NCI-H1417 treated with DMSO at 0.1 percent for 48 hours (cell line): ENCODE results near the gene NHLRC2.
"Not testable (repeated sequence)": the region's sequence is repeated elsewhere in the genome, so short reads cannot be mapped to it uniquely, and the experiment has no call there.

Experiments used
- DNase-seq: peaks from one replicate; lab custom pipeline; 2025; lab: John Stamatoyannopoulos, UW

The NHLRC2 gene, protein sequence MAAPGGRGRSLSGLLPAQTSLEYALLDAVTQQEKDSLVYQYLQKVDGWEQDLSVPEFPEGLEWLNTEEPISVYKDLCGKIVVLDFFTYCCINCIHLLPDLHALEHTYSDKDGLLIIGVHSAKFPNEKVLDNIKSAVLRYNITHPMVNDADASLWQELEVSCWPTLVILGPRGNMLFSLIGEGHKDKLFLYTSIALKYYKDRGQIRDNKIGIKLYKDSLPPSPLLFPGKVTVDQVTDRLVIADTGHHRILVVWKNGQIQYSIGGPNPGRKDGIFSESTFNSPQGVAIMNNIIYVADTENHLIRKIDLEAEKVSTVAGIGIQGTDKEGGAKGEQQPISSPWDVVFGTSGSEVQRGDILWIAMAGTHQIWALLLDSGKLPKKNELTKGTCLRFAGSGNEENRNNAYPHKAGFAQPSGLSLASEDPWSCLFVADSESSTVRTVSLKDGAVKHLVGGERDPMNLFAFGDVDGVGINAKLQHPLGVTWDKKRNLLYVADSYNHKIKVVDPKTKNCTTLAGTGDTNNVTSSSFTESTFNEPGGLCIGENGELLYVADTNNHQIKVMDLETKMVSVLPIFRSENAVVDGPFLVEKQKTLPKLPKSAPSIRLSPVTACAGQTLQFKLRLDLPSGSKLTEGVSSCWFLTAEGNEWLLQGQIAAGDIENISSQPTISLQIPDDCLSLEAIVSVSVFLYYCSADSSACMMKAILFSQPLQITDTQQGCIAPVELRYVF

DNA sequence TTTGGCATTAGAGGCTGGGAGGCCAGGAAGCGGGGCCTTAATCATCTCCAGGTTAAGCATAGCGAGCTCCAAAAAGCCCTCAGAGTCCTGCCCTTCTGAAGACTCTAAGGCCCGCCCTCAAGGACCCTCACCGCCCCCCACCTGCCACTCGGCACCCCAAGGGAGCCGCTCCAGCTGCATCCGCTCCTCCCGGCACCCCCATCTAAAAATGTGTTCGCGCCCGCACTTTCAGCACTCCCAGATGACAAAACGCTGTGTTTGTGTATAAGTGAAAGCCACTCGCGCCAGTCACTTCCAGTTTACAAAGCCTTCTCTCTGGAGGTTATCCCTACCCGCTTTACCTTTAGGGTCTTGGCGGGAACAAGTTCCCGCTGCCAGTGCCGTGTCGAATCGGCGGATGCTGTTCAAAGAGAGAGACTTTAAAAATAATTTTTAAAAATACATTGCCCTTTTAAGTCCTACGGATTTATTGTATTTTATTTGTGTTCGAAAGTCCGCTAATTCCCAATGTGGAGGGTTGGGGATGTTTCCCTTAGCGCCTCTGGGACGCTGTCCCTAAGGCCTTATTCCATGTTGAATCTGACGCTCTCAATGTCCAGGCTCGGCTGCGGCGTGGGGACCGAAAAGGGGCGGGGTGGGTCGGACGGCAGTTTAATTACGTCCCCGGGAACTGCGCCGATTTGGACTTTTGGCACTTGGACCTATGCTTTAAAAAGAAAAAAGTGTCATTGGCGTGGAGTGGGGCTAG lies at the start of gene NHLRC2, which contains the start of gene DCLRE1A:
NHLRC2 (plus strand) TSS at position 649 of the 748 bp plus-strand sequence. CDS start 212 bp downstream, outside the sequence.
DCLRE1A (minus strand) TSS at position 70 of the 748 bp plus-strand sequence. CDS start 900 bp downstream, outside the sequence.
- DNase-seq: peak; percentile 19

DNA sequence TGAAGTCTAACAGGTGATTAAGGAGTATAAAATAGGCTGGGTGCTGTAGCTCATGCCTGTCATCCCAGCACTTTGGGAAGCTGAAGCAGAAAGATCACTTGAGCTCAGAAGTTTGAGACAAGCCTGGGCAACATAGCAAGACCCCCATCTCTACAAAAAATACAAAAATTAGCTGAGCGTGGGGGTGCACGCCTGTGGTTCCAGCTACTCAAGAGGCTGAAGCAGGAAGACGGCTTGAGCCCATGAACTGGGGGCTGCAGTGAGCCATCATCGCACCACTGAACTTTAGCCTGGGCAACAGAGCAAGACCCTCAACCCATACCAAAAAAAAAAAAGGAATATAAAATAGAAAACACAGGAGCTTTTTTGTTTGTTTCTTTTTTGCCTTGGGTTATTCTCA lies 48.0 kb upstream of the NHLRC2 start:
- no peak for DNase-seq

DNA sequence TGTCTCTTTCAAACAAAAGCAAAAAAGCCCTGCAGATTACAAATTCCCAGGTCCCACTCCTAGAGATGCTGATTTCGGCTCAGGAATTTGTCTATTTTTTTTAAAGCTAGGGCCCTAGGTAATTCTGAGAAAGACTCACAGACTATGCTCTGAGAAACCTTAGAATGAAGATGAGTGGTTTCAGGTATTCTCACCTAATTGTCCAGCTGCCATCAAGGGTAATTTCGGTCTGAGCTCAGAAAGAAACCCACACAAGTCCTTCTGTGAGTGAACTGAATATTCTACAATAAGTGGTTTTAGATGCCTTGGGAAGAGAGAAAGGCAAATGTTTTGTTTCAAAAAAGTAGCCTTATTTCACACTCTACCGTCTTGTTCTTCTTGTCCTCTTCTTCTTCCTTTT lies 46.3 kb upstream of the NHLRC2 start:
- DNase-seq: no peak

DNA sequence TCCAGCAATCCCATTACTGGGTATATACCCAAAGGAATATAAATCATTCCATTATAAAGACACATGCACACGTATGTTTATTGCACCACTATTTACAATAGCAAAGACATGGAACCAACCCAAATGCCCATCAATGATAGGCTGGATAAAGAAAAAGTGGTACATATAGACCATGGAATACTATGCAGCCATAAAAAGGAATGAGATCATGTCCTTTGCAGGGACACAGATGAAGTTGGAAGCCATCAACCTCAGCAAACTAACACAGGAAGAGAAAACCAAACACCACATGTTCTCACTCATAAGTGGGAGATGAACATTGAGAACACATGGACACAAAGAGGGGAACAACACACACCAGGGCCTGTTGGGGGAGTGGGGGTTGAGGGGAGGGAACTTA lies 39.8 kb upstream of the NHLRC2 start:
- not testable (repeated sequence) for DNase-seq

DNA sequence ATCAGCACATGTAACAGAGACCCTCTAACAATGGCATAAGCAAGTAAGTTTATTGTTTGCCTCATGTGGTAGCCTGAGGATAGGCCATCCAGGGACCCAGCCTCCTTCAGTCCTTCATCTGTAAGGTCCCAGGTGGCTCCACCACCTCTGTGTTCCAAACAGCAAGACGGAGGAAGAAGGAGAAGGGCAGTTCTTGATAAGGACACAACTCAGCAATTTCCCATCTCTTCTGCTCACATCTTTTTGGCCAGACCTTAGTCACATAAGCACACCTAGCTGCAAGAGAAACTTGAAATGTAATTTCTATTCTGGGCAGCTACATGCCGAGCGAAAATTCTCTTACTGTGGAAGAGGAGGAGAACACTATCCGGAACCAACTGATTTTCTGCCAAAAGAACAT lies 34.5 kb upstream of the NHLRC2 start:
- DNase-seq: no peak

DNA sequence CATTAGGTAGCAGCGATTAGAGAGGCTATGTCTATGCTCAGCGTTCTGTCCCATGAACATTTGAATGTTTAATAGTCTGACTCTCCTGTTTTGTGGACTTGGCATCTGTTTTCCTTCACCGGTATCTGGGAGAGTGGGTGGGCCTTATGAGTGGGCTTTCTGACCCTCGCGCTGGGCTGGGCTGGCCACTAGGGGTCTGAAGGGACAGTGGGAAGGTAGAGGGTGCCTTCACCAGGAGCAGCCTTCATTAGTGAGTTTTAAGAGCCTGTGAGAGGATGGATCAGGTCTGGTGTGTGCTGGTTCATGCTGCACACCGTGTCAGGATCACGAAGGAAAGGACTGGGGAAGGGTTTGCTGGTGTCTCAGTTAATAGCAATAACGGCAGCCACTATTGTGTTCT lies 34.0 kb upstream of the NHLRC2 start:
- DNase-seq: no peak

DNA sequence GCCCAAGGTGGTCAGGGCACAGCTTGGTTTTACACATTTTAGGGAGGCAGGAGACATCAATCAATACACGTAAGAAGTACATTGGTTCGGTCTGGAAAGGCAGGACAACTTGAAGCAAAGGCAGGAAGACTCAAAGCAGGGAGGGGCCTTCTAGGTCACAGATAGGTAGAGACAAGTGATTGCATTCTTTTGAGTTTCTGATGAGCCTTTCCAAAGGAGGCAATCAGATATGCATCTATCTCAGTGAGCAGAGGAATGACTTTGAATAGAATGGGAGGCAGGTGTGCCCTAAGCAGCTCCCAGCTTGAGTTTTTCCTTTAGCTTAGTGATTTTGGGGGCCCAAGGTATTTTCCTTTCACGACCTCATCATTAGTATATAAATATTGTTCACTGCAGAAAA lies 33.2 kb upstream of the NHLRC2 start:
- not testable (repeated sequence) for DNase-seq

DNA sequence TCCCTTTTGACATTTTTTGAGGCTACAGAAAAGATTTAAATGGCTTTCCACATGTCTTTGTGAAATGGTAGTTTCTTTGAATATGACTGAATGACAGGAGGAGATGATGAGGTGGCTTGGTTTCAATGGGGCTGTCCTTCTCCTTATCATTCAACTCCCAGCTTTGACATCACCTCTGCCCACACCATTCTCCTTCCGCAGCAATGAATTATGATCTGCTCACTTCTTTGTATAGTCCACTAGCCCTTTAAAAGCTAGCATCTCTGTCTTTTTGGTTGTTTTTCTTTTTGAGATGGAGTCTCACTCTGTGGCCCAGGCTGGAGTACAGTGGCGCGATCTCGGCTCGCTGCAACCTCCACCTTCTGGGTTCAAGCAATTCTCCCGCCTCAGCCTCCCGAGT lies 32.3 kb upstream of the NHLRC2 start:
- DNase-seq: no peak

DNA sequence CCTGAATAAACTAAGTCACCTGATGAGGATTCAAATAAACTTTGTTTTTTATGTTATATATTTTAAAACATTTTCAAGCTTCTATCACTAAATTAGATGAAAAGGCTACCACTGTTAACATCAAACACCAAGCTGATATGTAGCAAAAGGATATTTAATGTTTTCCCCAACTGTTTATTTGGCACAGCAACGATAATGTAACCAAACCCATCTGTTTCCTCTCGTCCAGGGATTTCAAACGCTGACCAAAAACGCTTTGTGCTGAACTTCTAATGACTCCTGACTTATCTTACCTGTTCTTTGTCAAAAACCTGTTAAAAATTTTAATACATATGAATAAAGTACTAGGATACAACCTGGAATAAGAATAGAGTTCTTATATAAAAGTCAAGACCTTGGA lies 31.1 kb upstream of the NHLRC2 start:
- DNase-seq: no peak

DNA sequence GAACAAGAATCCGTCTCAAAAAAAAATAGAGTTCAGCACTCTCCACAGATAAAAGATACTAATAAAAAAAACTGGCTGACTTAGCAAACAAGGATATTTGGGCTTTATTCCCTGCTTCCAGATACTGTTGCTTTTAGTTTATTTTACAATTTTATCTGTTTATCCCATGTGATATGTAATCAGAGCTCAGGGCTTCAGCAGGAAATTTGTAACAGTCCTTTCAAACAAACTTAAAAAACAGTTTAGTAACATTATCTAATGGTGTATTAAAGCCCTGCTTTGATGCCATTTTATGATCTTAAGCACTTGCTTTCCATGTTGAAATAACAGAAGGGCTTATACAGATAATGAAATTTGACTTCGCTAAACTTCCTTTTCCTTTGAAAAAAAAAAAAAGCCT lies 28.7 kb upstream of the NHLRC2 start:
- no peak for DNase-seq

DNA sequence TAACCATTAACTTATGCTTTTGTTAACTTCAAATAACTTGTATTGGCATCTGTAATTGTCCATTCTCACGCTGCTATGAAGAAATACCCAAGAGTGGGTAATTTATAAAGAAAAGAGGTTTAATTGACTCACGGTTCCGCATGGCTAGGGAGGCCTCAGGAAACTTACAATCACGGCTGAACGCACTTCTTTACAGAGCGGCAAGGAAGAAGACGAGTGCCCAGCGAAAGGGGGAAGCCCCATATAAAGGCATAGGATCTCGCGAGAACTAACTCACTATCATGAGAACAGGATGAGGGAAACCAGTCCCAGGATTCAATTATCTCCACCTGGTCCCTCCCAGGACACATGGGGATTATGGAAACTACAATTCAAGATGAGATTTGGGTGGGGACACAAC lies 25.9 kb upstream of the NHLRC2 start:
- not testable (repeated sequence) for DNase-seq

DNA sequence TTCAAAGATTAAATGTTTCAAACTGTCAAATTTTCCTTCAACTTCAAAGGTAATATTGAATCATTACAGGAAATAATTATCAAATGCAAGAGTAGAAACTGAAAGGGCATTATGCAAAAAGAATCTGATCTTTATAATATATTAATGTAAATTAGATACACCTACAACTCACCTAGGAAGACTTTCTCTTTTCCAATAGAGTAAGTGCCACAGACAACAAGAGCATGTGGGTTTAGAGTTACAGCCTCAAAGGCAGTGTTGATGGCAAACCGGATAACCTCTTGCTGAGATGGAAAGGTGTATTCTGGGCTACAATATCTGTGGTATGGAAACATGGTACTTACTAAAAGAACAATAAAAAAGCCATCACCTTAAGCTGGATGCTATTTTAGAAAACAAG lies 12.3 kb upstream of the NHLRC2 start:
- DNase-seq: no peak

DNA sequence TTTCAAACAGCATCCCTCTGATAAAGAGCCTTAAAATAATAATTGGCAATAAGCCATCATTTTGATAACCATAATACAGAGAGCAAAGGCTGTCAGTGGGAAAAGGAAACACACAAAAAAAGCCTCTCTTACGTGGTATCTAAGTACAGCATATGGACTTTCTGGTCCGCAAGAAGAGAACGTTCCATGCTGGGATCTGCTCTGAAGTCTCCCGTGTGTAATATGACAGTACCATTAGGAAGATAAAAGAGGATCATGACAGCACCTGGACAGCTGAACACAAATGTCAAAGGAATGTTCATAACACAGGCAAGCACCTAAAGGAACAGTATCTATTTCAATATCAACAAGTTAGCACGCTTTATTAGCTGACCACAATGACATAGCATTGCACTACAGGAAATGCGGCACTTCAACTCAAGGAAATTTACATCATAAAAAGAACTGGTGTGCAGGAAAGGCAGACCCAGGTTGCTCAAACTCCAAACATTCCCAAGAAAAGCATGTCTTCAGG lies 10.4 kb upstream of the NHLRC2 start:
- DNase-seq: no peak

DNA sequence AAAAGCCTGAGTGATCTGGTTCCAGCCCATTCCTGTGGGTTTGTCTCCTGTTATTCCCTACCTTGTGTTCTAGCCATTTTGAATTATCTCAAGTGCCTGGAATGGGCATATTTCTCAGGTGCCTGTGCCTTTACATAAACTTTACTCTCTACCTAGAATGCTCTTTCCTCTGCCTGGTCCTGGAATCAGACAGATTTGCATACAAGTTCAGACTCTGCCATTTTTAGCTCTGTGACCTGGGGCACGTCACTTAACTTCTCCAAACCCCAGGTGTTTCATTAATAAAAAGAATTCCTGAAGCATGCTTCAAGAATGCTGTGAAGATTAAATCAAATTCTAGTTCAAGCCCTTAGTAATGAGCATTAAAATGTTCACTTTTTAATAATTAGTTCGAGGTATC lies 8.4 kb upstream of the NHLRC2 start:
- DNase-seq: no peak

DNA sequence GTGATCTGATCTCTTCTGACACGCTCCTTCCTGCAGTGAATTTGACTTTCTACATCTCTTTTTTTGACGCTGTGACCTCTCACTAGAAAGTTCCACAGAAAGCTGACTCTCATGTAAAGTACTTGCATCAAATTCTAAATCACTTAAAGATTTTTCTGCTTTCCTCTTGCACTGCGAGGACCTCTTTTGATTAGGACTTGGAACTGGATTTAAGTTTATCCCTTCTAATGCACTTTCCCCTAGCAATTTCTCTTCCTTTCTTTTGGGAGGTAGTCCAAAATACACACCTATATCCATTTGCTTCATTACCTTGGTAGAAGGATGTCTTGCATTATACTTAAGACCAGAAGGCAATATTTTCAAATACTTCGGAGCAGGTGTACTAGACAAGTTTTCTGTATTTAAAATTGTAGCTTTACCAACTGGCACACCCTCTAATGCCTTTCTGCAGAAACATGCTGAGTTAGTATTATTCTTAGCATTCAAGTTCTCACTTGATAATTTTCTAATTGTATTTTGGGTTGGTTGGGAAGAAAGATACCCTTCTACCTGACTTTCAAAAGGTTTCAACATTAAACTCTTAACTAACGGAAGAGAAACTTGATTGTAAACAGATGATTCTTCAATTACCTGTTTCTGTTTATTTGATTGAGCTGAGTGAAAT lies 5.2 kb upstream of the NHLRC2 start:
- no peak for DNase-seq

DNA sequence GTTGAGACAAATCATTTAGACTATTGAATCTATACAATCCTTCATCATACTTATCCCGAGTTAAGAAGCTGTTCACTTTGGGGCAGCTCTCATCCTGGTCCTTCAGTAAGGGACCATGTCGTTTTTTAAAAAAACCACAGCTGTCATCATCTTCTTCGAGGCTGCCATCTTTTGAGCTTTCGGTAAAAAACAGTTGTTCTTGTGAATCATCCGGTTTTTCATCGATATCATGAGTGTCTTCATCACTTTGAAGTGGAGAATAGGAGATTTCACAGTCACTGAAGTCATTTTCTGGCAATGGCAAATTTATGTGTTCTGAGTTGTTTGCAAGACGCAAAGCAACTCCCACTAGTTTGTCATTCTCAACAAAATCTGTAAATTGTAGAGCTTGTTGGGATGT lies 4.5 kb upstream of the NHLRC2 start:
- DNase-seq: no peak

DNA sequence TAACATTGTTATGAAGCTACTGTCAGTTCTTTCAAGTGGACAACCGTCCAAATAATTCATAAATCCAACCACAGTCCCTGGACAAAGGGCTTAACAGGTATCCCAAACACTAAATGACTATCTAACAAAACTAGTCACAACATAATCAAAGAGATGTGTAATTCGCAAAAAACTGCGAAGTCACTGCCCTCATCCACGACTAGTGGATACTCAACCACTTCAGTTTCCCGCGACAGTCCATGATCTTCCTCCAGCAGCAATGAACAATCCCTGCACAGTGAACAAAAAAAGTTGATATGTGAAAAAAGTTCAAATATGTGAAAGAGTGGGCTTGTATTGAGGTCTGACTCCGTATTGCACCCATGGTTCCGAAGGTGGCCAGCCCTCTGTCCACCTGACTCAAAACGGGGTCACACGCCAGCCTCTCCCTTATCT lies 866 bp upstream of the NHLRC2 start:
- DNase-seq: no peak

DNA sequence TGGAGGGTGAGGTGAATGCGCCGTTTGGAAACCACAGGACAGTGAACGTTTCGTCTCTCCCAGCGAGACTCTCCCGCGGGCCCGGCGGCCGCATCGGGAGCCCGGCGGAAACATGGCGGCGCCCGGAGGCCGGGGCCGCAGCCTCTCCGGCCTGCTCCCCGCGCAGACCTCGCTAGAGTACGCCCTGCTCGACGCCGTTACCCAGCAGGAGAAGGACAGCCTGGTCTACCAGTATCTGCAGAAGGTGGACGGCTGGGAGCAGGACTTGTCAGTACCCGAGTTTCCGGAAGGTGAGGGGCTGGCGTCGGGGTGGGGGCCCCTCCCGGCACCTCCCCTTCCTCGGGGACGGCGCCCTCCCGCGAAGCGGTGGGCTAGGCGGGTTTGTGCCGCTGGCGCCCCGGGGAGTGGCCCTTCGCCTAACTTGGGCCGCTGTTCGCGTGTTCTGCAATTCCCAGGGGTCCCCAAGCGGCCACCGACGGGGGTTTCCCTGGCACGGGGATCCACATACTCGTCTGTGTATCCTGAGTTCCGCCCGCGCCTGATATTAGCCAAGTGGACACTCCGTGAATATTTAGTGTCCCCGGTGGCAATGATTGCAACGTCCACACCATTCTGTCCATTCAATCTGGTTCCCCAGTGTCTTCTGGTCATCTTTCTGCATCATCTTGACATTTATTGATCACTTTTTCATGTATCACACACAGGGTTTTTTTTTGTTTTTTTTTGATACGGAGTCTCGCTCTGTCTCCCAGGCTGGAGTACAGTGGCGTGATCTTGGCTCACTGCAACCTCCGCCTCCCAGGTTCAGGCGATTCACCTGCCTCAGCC lies 514 bp downstream of the NHLRC2 start:
- DNase-seq: no peak

DNA sequence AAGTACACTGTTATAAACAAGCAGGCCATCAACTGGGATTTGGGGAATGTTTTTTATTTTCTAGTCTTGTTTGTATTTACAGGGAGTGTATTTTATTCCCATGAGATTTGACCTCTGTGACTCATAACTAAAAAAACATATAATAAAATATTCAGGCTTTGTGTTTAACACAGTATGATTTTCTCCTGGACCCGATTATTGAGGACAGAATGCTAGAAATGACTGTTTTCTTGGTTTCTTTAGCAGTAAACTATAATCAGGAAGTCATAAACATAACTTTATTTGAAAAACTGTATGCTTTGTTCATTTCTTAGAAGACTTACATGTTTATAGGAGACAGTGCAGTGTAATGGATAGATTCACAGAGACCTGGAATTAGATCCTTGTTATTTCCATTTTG lies 2.1 kb downstream of the NHLRC2 start:
- no peak for DNase-seq

DNA sequence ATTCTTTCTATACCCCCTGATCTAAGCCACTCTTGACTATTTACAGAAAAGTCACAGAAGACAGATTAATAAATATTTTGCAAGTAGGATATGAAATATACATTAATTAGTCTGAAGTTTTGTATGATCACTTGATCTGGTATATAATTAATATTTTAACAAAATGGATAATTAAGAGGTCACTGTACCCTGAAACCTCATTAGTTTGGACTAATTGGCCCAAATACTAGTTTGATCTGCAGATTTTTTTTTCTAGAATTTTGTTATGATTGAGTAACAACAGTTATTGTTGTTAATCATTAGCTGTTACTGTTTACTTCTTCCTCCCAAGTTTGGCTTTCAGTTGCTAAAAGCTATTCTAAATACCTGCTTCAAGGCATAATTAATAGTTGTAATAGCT lies 2.7 kb downstream of the NHLRC2 start:
- no peak for DNase-seq

DNA sequence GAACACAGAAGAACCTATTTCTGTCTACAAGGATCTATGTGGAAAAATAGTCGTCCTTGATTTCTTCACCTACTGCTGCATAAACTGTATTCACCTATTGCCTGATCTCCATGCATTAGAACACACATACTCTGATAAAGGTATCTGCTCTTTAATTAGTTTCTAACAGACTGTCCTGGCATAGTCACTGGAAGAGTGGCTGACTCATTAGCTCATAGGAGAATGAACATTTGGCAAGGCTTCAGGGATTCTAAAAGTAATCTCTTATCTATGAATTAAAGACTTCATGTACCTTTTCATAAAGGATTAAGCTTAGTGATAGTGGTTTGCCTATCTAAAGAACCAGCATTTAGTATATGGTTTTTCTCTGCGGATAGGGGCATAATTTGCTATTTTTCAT lies 4.1 kb downstream of the NHLRC2 start:
- no peak for DNase-seq
